DND-41 (cell line): ENCODE measurements around the gene ADGRB3.

ENCODE experiments used
- ATAC-seq: fragments of 200-7000 bp; cut with Tn5 transposase; 3 replicates; pipeline ENCODE4 v1.9.1; 2021; ENCODE audit warnings: low read depth; ENCODE audit not compliant: insufficient read depth
- DNase-seq: peaks from one replicate; pipeline ENCODE4 v3.0.0-alpha.2; 2020
- H2AFZ ChIP-seq: 2 replicates; pipeline ENCODE4 v1.6.0; 2012; ENCODE audit warnings: low read depth, low read length
- H3K27ac ChIP-seq: 2 replicates; pipeline ENCODE4 v1.5.1; 2012; ENCODE audit warnings: low read length, inconsistent platforms
- H3K27me3 ChIP-seq: fragments of 200-600 bp; sonication (generic); 2 replicates; pipeline ENCODE4 v1.6.0; 2012; ENCODE audit warnings: low read length, mild to moderate bottlenecking, inconsistent platforms; ENCODE audit not compliant: insufficient read depth, poor library complexity
- H3K36me3 ChIP-seq: 2 replicates; pipeline ENCODE4 v1.5.1; 2012; ENCODE audit warnings: low read length, inconsistent platforms; ENCODE audit not compliant: insufficient read depth
- H3K4me1 ChIP-seq: 2 replicates; pipeline ENCODE4 v1.5.1; 2012; ENCODE audit warnings: mild to moderate bottlenecking, low read length; ENCODE audit not compliant: insufficient read depth
- H3K4me2 ChIP-seq: 2 replicates; pipeline ENCODE4 v1.6.0; 2012; ENCODE audit warnings: mild to moderate bottlenecking, moderate library complexity, low read length, inconsistent platforms; ENCODE audit not compliant: insufficient read depth
- H3K4me3 ChIP-seq, 2 experiments: fragments of 200-600 bp in 1 of 2; shearing (Covaris generic) in 1 of 2; 2 replicates each; pipeline ENCODE4 v1.5.1; 2012 to 2016; ENCODE audit warnings: inconsistent platforms in 2 of 2, low read length in 2 of 2, mild to moderate bottlenecking in 2 of 2, low read depth in 1 of 2, moderate library complexity in 1 of 2
- H3K79me2 ChIP-seq: 2 replicates; pipeline ENCODE4 v1.6.0; 2012; ENCODE audit warnings: low read length, inconsistent platforms; ENCODE audit not compliant: insufficient read depth
- H3K9ac ChIP-seq: 2 replicates; pipeline ENCODE4 v1.6.0; 2012; ENCODE audit warnings: low read depth, mild to moderate bottlenecking, inconsistent platforms, low read length, moderate library complexity
- H3K9me3 ChIP-seq: 2 replicates; pipeline ENCODE4 v1.5.1; 2012; ENCODE audit warnings: low read length, moderate library complexity, mild to moderate bottlenecking, inconsistent platforms; ENCODE audit not compliant: insufficient read depth, severe bottlenecking
- H4K20me1 ChIP-seq: 2 replicates; pipeline ENCODE4 v1.6.0; 2012; ENCODE audit warnings: low read length; ENCODE audit not compliant: insufficient read depth
- CTCF ChIP-seq: IDR thresholded peaks from 2 replicates; pipeline ENCODE4 v1.5.1; 2012; ENCODE audit warnings: borderline replicate concordance, low read length, moderate library complexity, mild to moderate bottlenecking; ENCODE audit not compliant: poor library complexity, severe bottlenecking; ENCODE audit errors: extremely low read depth
- EZH2 ChIP-seq: IDR thresholded peaks from 3 replicates; pipeline ENCODE4 v1.6.1; 2012; ENCODE audit warnings: borderline replicate concordance, low read depth, mild to moderate bottlenecking, moderate library complexity, low read length, inconsistent platforms; ENCODE audit not compliant: severe bottlenecking

The ADGRB3 gene

GRCh38 chr6:68724060-68724459 is 89.0 kb downstream of the ADGRB3 start:
- TF ChIP-seq CTCF, result no peak
- TF ChIP-seq EZH2, result no peak
- DNase-seq, result no peak
- no peak overlapping the region for H3K27ac ChIP-seq
- no peak overlapping the region for H2AFZ ChIP-seq
- no peak overlapping the region for H3K4me2 ChIP-seq
- no peak for ATAC-seq
- no peaks in the 10 kb centered on the region for H4K20me1 ChIP-seq
- no peaks in the 10 kb centered on the region for H3K9me3 ChIP-seq
- no peaks in the 10 kb centered on the region for H3K27me3 ChIP-seq
- H3K4me1 ChIP-seq, result no peaks in the 10 kb centered on the region
- H3K36me3 ChIP-seq, result no peaks in the 10 kb centered on the region
- no peak overlapping the region for H3K9ac ChIP-seq
- H3K4me3 ChIP-seq, result no peak overlapping the region
- H3K79me2 ChIP-seq, result no peaks in the 10 kb centered on the region

DNA sequence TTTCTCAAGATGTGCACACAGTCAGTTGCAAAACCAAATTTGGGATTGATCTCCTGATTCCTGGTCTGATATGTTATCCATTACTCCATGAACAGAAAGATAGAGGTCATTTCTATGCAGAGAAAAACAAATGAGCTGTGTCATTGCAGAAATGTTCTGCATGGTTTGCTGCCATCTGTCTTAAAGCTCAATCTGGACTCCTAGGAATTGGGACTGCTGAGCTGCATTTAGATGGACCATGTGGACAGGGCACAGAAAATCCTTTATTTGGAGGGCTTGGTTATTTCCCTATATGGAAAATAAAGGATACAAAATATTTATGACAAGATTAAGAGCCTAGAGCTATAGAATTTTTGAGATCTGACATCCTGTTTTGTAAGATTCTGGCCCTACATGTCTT is 91.3 kb downstream of the ADGRB3 start:
- no peak overlapping the region for H3K4me3 ChIP-seq
- DNase-seq (no peak), ATAC-seq (no peak)
- no peak overlapping the region for H3K9ac ChIP-seq
- no peaks in the 10 kb centered on the region for H3K9me3 ChIP-seq
- no peak overlapping the region for H3K4me2 ChIP-seq
- no peaks in the 10 kb centered on the region for H3K4me1 ChIP-seq
- H3K79me2 ChIP-seq, result no peaks in the 10 kb centered on the region
- TF ChIP-seq CTCF, result no peak
- TF ChIP-seq EZH2, result no peak
- H4K20me1 ChIP-seq, result no peaks in the 10 kb centered on the region
- no peaks in the 10 kb centered on the region for H3K27me3 ChIP-seq
- no peak overlapping the region for H3K27ac ChIP-seq
- H3K36me3 ChIP-seq, result no peaks in the 10 kb centered on the region
- H2AFZ ChIP-seq, result no peak overlapping the region

DNA sequence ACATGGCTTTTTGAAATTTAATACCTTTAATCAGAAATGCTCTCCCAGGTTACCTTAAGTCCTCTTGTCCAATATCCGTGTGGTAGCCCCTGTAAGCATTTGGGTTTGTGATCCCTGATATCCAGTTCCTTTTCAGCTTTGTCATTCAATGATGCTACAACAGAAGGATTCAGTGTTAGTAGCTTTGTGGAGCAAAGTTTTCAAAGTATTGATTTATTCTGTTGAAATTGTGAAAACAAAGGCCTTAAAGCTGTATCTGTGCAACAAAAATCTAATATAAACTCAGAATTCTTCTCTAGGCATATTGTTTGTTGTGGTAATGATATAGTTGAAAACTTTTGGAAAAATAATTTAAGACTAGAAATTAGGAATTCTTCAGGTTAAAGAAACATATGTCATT is 91.9 kb downstream of the ADGRB3 start:
- H3K79me2 ChIP-seq, result no peaks in the 10 kb centered on the region
- no peak overlapping the region for H3K4me3 ChIP-seq
- H3K4me2 ChIP-seq, result no peak overlapping the region
- ATAC-seq, result no peak
- H3K4me1 ChIP-seq, result no peaks in the 10 kb centered on the region
- no peak overlapping the region for H3K9ac ChIP-seq
- DNase-seq, result no peak
- H4K20me1 ChIP-seq, result no peaks in the 10 kb centered on the region
- H3K36me3 ChIP-seq, result no peaks in the 10 kb centered on the region
- H3K27ac ChIP-seq, result no peak overlapping the region
- H3K9me3 ChIP-seq, result no peaks in the 10 kb centered on the region
- no peaks in the 10 kb centered on the region for H3K27me3 ChIP-seq
- TF ChIP-seq CTCF (no peak), EZH2 (no peak)
- H2AFZ ChIP-seq, result no peak overlapping the region

- Histone ChIP-seq H4K20me1 (no peaks in the 10 kb centered on the region), H3K4me3 (no peak overlapping the region), H3K4me2 (no peak overlapping the region), H3K9ac (no peak overlapping the region), H3K4me1 (no peaks in the 10 kb centered on the region), H2AFZ (no peak overlapping the region), H3K36me3 (no peaks in the 10 kb centered on the region), H3K27me3 (no peaks in the 10 kb centered on the region), H3K79me2 (no peaks in the 10 kb centered on the region), H3K27ac (no peak overlapping the region), H3K9me3 (no peaks in the 10 kb centered on the region)
- TF ChIP-seq CTCF (no peak), EZH2 (no peak)
- DNase-seq (no peak), ATAC-seq (no peak)
Measured at GRCh38 chr6:68727699-68728098, 92.6 kb downstream of the ADGRB3 start.
